ENCODE data around the gene TMEM154.

Gene TMEM154

GRCh38 chr4:152620915-152621314, 58.9 kb downstream of the TMEM154 start (continued):
- TF ChIP-seq ZNF280C (tag by site-specific recombination; IDR thresholded peaks at IDR 0.05), result no peak
- no peak for TF ChIP-seq ZNF157 (tag by site-specific recombination; IDR thresholded peaks at IDR 0.05)
- TF ChIP-seq ZNF184 (tag by site-specific recombination; IDR thresholded peaks at IDR 0.05), result no peak
- no peak for TF ChIP-seq YY1 (tag by site-specific recombination; IDR thresholded peaks at IDR 0.05)
- TF ChIP-seq ZBTB48 (tag by site-specific recombination; IDR thresholded peaks at IDR 0.05), result no peak
- TF ChIP-seq ZNF518A (tag by site-specific recombination; conservative IDR thresholded peaks at IDR 0.05; ENCODE audit: low read depth), result no peak
- TF ChIP-seq, protein P1, sequence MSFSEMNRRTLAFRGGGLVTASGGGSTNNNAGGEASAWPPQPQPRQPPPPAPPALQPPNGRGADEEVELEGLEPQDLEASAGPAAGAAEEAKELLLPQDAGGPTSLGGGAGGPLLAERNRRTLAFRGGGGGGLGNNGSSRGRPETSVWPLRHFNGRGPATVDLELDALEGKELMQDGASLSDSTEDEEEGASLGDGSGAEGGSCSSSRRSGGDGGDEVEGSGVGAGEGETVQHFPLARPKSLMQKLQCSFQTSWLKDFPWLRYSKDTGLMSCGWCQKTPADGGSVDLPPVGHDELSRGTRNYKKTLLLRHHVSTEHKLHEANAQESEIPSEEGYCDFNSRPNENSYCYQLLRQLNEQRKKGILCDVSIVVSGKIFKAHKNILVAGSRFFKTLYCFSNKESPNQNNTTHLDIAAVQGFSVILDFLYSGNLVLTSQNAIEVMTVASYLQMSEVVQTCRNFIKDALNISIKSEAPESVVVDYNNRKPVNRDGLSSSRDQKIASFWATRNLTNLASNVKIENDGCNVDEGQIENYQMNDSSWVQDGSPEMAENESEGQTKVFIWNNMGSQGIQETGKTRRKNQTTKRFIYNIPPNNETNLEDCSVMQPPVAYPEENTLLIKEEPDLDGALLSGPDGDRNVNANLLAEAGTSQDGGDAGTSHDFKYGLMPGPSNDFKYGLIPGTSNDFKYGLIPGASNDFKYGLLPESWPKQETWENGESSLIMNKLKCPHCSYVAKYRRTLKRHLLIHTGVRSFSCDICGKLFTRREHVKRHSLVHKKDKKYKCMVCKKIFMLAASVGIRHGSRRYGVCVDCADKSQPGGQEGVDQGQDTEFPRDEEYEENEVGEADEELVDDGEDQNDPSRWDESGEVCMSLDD (tag by site-specific recombination; IDR thresholded peaks at IDR 0.05), result no peak
- TF ChIP-seq ZNF629 (tag by site-specific recombination; IDR thresholded peaks at IDR 0.05), result no peak
- no peak for TF ChIP-seq PBX3 (CRISPR knock-in tag; IDR thresholded peaks at IDR 0.05)

DNA sequence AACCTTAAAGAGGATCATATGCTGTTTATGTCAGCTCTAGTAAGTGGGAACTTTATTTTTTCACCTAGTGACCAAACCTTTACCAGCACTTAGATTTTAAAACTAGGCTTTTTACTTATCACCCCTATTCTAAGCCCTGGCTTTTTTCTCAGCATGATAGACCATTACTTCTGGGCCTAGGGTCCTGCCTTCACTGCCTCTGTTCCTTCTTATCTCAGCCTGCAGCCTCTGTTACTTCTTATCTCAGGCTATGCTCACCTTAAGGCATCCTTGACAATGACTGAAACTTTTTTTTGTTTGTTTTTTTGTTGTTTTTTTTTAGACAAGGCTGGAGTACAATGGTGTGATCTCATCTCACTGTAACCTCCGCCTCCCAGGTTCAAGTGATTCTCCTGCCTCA, 59.6 kb downstream of the TMEM154 start:
- Histone ChIP-seq H3K9me3 (ENCODE audit: control insufficient read depth, insufficient read depth, low read depth, low read length) (no peaks in the 10 kb centered on the region), H3K4me1 (ENCODE audit: control insufficient read depth, insufficient read depth, low read length) (no peaks in the 10 kb centered on the region), H3K4me3 (ENCODE audit: low read depth, low read length) (no peak overlapping the region), H3K27ac (ENCODE audit: extremely low read depth, low read depth, low read length) (no peak overlapping the region), H3K36me3 (ENCODE audit: control insufficient read depth in 2 of 2, insufficient read depth in 1 of 2, low read length in 2 of 2) (no peaks in the 10 kb centered on the region)
- POLR2A ChIA-PET, result no interaction called here
- CTCF ChIA-PET, result interaction anchor here (0.9 kb wide), 1 partner anchor 89 kb away, joined by 3 read pairs; no protein-coding TSS in a partner anchor
- TF ChIP-seq ZNF350 (tag by site-specific recombination; IDR thresholded peaks at IDR 0.05) (no peak), SP7 (tag by site-specific recombination; IDR thresholded peaks at IDR 0.05) (no peak)
- TF ChIP-seq, protein P2, sequence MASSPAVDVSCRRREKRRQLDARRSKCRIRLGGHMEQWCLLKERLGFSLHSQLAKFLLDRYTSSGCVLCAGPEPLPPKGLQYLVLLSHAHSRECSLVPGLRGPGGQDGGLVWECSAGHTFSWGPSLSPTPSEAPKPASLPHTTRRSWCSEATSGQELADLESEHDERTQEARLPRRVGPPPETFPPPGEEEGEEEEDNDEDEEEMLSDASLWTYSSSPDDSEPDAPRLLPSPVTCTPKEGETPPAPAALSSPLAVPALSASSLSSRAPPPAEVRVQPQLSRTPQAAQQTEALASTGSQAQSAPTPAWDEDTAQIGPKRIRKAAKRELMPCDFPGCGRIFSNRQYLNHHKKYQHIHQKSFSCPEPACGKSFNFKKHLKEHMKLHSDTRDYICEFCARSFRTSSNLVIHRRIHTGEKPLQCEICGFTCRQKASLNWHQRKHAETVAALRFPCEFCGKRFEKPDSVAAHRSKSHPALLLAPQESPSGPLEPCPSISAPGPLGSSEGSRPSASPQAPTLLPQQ (tag by site-specific recombination; IDR thresholded peaks at IDR 0.05), result no peak
